HepG2 (cell line): Measurements from ENCODE around the gene SLC35B2. TPM values are rescaled to one million over a fixed set of nuclear protein-coding genes. Genes with fewer than 3 reads are reported as not detected.
A peak's percentile ranks its signal among the peaks of the same experiment; 100 is the strongest.

Experiments used
- CEBPG ChIP-seq: IDR thresholded peaks from 2 replicates; pipeline ENCODE4 v1.6.1; 2016
- GTF2F1 ChIP-seq: fragments of 150-350 bp; IDR thresholded peaks from 2 replicates; pipeline ENCODE4 v1.6.1; 2014; ENCODE audit warnings: low read length
- HMGA1 ChIP-seq: sonication (generic); formaldehyde crosslinking; conservative IDR thresholded peaks from 2 replicates; pipeline ENCODE4 v1.4.0; 2020; ENCODE audit warnings: missing genetic modification reagents
- MIER3 ChIP-seq: IDR thresholded peaks from 2 replicates; pipeline ENCODE4 v1.6.1; 2016; ENCODE audit warnings: missing compliant biosample characterization, borderline replicate concordance
- NFIB ChIP-seq: sonication (generic); formaldehyde crosslinking; IDR thresholded peaks from 2 replicates; pipeline ENCODE4 v1.9.0; 2021; ENCODE audit warnings: missing genetic modification reagents, mild to moderate bottlenecking, borderline replicate concordance
- NFYB ChIP-seq: sonication (generic); formaldehyde crosslinking; IDR thresholded peaks from 2 replicates; pipeline ENCODE4 v1.4.0; 2020; ENCODE audit warnings: missing genetic modification reagents
- SOX5 ChIP-seq: IDR thresholded peaks from 2 replicates; pipeline ENCODE4 v1.6.1; 2016; ENCODE audit warnings: borderline replicate concordance
- ZBTB40 ChIP-seq, 2 experiments: fragments of 450-650 bp in 1 of 2; sonication (generic) in 1 of 2; formaldehyde crosslinking in 1 of 2; IDR thresholded peaks; 2 replicates each; pipeline versions ENCODE4 v1.6.1 to v1.8.0; 2016 to 2022; ENCODE audit warnings: antibody characterized with exemption in 1 of 2, mild to moderate bottlenecking in 1 of 2, missing genetic modification reagents in 1 of 2
- ZNF510 ChIP-seq: sonication (generic); formaldehyde crosslinking; IDR thresholded peaks from 2 replicates; pipeline ENCODE4 v1.4.0; 2020; ENCODE audit warnings: low read depth, mild to moderate bottlenecking, missing genetic modification reagents
- ZNF512 ChIP-seq: sonication (generic); formaldehyde crosslinking; IDR thresholded peaks from 2 replicates; pipeline ENCODE4 v1.4.0; 2020; ENCODE audit warnings: mild to moderate bottlenecking, missing genetic modification reagents
- ZNF609 ChIP-seq: sonication (generic); formaldehyde crosslinking; IDR thresholded peaks from 2 replicates; pipeline ENCODE4 v1.4.0; 2020; ENCODE audit warnings: mild to moderate bottlenecking, missing genetic modification reagents, borderline replicate concordance
- ZNF616 ChIP-seq: sonication (generic); formaldehyde crosslinking; IDR thresholded peaks from 2 replicates; pipeline ENCODE4 v1.5.0; 2020; ENCODE audit warnings: low read depth, mild to moderate bottlenecking, missing genetic modification reagents
- polyA plus RNA-seq, 8 experiments: library from polyadenylated mRNA; depleted of rRNA in 3 of 8; stranded (reverse) in 7 of 8; unstranded in 1 of 8; fragments of >200 nt; fragmentation: Illumina TruSeq in 4 of 8; extraction: Trizol in 4 of 8; gene quantifications; 2 replicates each; pipeline versions ENCODE4 v1.2.1 to v1.2.3, GENCODE V29; 2011 to 2016; ENCODE audit warnings: low read depth in 4 of 8, missing spikeins in 1 of 8, mixed read lengths in 1 of 8; ENCODE audit not compliant: insufficient read depth in 1 of 8
- total RNA-seq, 5 experiments: library from RNA; depleted of rRNA; stranded (reverse); fragments of >200 nt; fragmentation: Illumina TruSeq; extraction: Trizol; gene quantifications; 2 replicates each; pipeline ENCODE4 v1.2.3, GENCODE V29; 2016; ENCODE audit warnings: low read depth in 1 of 5

SLC35B2 gene
- total and polyA plus RNA-seq, 2 of the 13 experiments (the other 11 are each of a cell fraction or from before 2014, with no cell fraction given), result 61.1 to 148 TPM

GRCh38 chr6:44246663-44247337 lies 10.5 kb downstream of the SLC35B2 start, which contains the start of gene HSP90AB1 (continued):
- TF ChIP-seq ZBTB40 (IDR thresholded peaks at IDR 0.05), result no peak
- peak; percentile 84 for TF ChIP-seq ZBTB40 (CRISPR knock-in tag; IDR thresholded peaks at IDR 0.05)
- no peak for TF ChIP-seq ZNF609 (CRISPR knock-in tag)
- TF ChIP-seq GTF2F1, result peak; percentile 98
- TF ChIP-seq SOX5 (CRISPR knock-in tag), result peak; percentile 26; the same call in 1 of the 2 replicates
- no peak for TF ChIP-seq NFIB
- TF ChIP-seq HMGA1, result no peak
- TF ChIP-seq CEBPG, result 0 out of 2 replicates have a peak, but pooled peaks have one; percentile 26
- peak; percentile 69 for TF ChIP-seq MIER3
- TF ChIP-seq ZNF510, result peak; percentile 96
- TF ChIP-seq ZNF616 (CRISPR knock-in tag), result no peak
- TF ChIP-seq NFYB (CRISPR knock-in tag), result no peak
- TF ChIP-seq ZNF512 (CRISPR knock-in tag), result 0 out of 2 replicates have a peak, but pooled peaks have one; percentile 46
